OCI-LY7 (cell line): ENCODE results near the gene ARX. TPM values are rescaled to one million over a fixed set of nuclear protein-coding genes. Genes with fewer than 3 reads are reported as not detected.

Experiments
- BruUV-seq: library from RNA; stranded (reverse); fragments of 400-500 nt; replicated peaks from 2 replicates; lab custom pipeline; 2021; lab: Mats Ljungman, UMichigan
- CTCF ChIA-PET: fragments of 300-600 bp; sonication (Branson Sonifier 250); formaldehyde crosslinking; loops from one replicate; lab custom pipeline; 2022; ENCODE audit warnings: antibody characterized with exemption; ENCODE audit not compliant: unreplicated experiment; lab: Charles Lee
- POLR2A ChIA-PET: fragments of 300-600 bp; sonication (Branson Sonifier 250); formaldehyde crosslinking; loops from one replicate; lab custom pipeline; 2022; ENCODE audit warnings: antibody characterized with exemption; lab: Charles Lee
- DNase-seq: peaks from one replicate; pipeline ENCODE4 v3.0.0-alpha.2; 2015; ENCODE audit warnings: low spot score
- H2AFZ ChIP-seq: fragments of 200-600 bp; sonication (generic), shearing (Covaris generic); 2 replicates; pipeline ENCODE4 v1.6.1; 2014; ENCODE audit warnings: mild to moderate bottlenecking, antibody characterized with exemption, low read length, moderate library complexity
- H3K27ac ChIP-seq: fragments of 200-600 bp; sonication (generic); 2 replicates; pipeline ENCODE4 v1.5.1; 2014; ENCODE audit warnings: mixed run types, low read depth, mild to moderate bottlenecking, moderate library complexity, low read length, inconsistent platforms; ENCODE audit not compliant: poor library complexity, severe bottlenecking
- H3K36me3 ChIP-seq: fragments of 200-600 bp; sonication (generic); 2 replicates; pipeline ENCODE4 v1.6.1; 2014; ENCODE audit warnings: mild to moderate bottlenecking, antibody characterized with exemption, low read length, moderate library complexity, mixed read lengths; ENCODE audit not compliant: insufficient read depth
- H3K4me1 ChIP-seq: fragments of 200-600 bp; sonication (generic); 2 replicates; pipeline ENCODE4 v1.5.1; 2014; ENCODE audit warnings: mild to moderate bottlenecking, low read length; ENCODE audit not compliant: insufficient read depth, poor library complexity, severe bottlenecking
- H3K4me2 ChIP-seq: fragments of 200-600 bp; sonication (generic); 2 replicates; pipeline ENCODE4 v1.6.1; 2014; ENCODE audit warnings: mild to moderate bottlenecking, low read length
- H3K4me3 ChIP-seq: fragments of 200-600 bp; sonication (generic); 2 replicates; pipeline ENCODE4 v1.5.1; 2014; ENCODE audit warnings: mild to moderate bottlenecking, low read depth, low read length; ENCODE audit not compliant: poor library complexity, severe bottlenecking
- H3K79me2 ChIP-seq: fragments of 200-600 bp; sonication (generic); 2 replicates; pipeline ENCODE4 v1.6.1; 2016; ENCODE audit warnings: low read depth, mild to moderate bottlenecking, low read length, moderate library complexity, mixed read lengths; ENCODE audit not compliant: insufficient read depth
- H3K9me2 ChIP-seq: fragments of 200-600 bp; sonication (generic); 2 replicates; pipeline ENCODE4 v1.6.1; 2016; ENCODE audit warnings: mild to moderate bottlenecking, low read length, mixed read lengths; ENCODE audit not compliant: insufficient read depth
- H3K9me3 ChIP-seq: fragments of 200-600 bp; sonication (generic); 2 replicates; pipeline ENCODE4 v1.6.1; 2014; ENCODE audit warnings: mild to moderate bottlenecking, mixed run types, low read length, mixed read lengths
- H4K20me1 ChIP-seq: fragments of 200-600 bp; sonication (generic); 2 replicates; pipeline ENCODE4 v1.6.1; 2014; ENCODE audit warnings: mild to moderate bottlenecking, antibody characterized with exemption, low read length, moderate library complexity, mixed read lengths; ENCODE audit not compliant: insufficient read depth
- CTCF ChIP-seq: fragments of 200-600 bp; sonication (generic); conservative IDR thresholded peaks from 2 replicates; pipeline ENCODE4 v1.5.1; 2014; ENCODE audit warnings: mild to moderate bottlenecking, antibody characterized with exemption, low read length, moderate library complexity, mixed read lengths
- EZH2phosphoT487 ChIP-seq: fragments of 200-600 bp; sonication (generic); IDR thresholded peaks from 2 replicates; pipeline ENCODE4 v1.6.1; 2018; ENCODE audit warnings: low read depth, borderline replicate concordance, mild to moderate bottlenecking, mixed run types, antibody characterized with exemption, low read length, moderate library complexity, mixed read lengths
- intact Hi-C: fragments of 100-400 bp; cut with micrococcal nuclease; formaldehyde crosslinking; loops from one replicate; pipeline ENCODE4 v1.10.0; 2022; ENCODE audit not compliant: unreplicated experiment
- total RNA-seq, 2 experiments: library from RNA; depleted of rRNA in 1 of 2; stranded (reverse); fragments of >200 nt in 1 of 2; shearing (Covaris generic) in 1 of 2; gene quantifications; 2 replicates each; pipeline ENCODE4 v1.2.3, GENCODE V29; 2014 to 2022

Gene ARX
- total RNA-seq, 2 experiments from 2014 or later: 0.11 TPM; not detected in 1

GRCh38 chrX:25011589-25012432 lies 4.0 kb downstream of the ARX start:
- Histone ChIP-seq H3K4me3 (no peak overlapping the region), H3K4me1 (no peaks in the 10 kb centered on the region)

GRCh38 chrX:25010784-25011588 lies 4.8 kb downstream of the ARX start:
- no peaks in the 10 kb centered on the region for H3K9me2 ChIP-seq
- intact Hi-C loops: no loop called here
- ChIA-PET POLR2A (no interaction called here), CTCF (no interaction called here)
- H3K27ac ChIP-seq: no peak overlapping the region
- no peak overlapping the region for H3K4me2 ChIP-seq
- H3K4me3 ChIP-seq: no peak overlapping the region
- no peaks in the 10 kb centered on the region for H3K36me3 ChIP-seq
- no peak for DNase-seq
- BruUV-seq: no TSS peak
- no peaks in the 10 kb centered on the region for H3K79me2 ChIP-seq
- no peaks in the 10 kb centered on the region for H3K4me1 ChIP-seq
- no peaks in the 10 kb centered on the region for H3K9me3 ChIP-seq
- H2AFZ ChIP-seq: no peak overlapping the region
- TF ChIP-seq CTCF (no peak), EZH2phosphoT487 (no peak)
- no peaks in the 10 kb centered on the region for H4K20me1 ChIP-seq

More at GRCh38 chrX:25011589-25012432, 4.0 kb downstream of the ARX start:
- TF ChIP-seq CTCF: no peak
- TF ChIP-seq EZH2phosphoT487: no peak
- no peak overlapping the region for H2AFZ ChIP-seq
- no TSS peak for BruUV-seq
- H3K9me2 ChIP-seq: no peaks in the 10 kb centered on the region
- POLR2A ChIA-PET: no interaction called here
- H4K20me1 ChIP-seq: no peaks in the 10 kb centered on the region
- no peaks in the 10 kb centered on the region for H3K79me2 ChIP-seq
- no peak for DNase-seq
- no peaks in the 10 kb centered on the region for H3K36me3 ChIP-seq
- CTCF ChIA-PET: no interaction called here
- no peaks in the 10 kb centered on the region for H3K9me3 ChIP-seq
- H3K4me2 ChIP-seq: peak overlapping the region; percentile 42; the same call in 1 of the 2 replicates
- no peak overlapping the region for H3K27ac ChIP-seq
- intact Hi-C loops: no loop called here
